T-helper 1 cell treated with Interleukin-12 subunit alpha and Interleukin-12 subunit beta and Interleukin-4 antibody, amounts not matched to agents 30 ng/mL and 1 ng/mL, for 36 hours (primary cell): ENCODE measurements around the gene KLC3. TPM values are rescaled to one million over a fixed set of nuclear protein-coding genes. Genes with fewer than 3 reads are reported as not detected.

Experiments used
- intact Hi-C: fragments of 100-400 bp; cut with micrococcal nuclease; formaldehyde crosslinking; loops from one replicate; pipeline ENCODE4 v1.15.1; 2024
- total RNA-seq: library from RNA; stranded (reverse); gene quantifications from 2 replicates; pipeline ENCODE4 v1.2.3, GENCODE V29; 2022

Gene KLC3
- total RNA-seq, 1 donor from 2014 or later = not detected

GRCh38 chr19:45315304-45315703 lies 25.2 kb upstream of the KLC3 start:
- intact Hi-C loops = no loop called here

GRCh38 chr19:45320997-45321775 lies 19.4 kb upstream of the KLC3 start:
- intact Hi-C loops = no loop called here

- intact Hi-C loops = no loop called here
Observed at GRCh38 chr19:45321848-45322247, 18.7 kb upstream of the KLC3 start.

GRCh38 chr19:45322311-45322710 lies 18.2 kb upstream of the KLC3 start:
- intact Hi-C loops = no loop called here

- intact Hi-C loops = no loop called here
Observed at GRCh38 chr19:45322744-45323281, 17.7 kb upstream of the KLC3 start, which contains the start of gene CKM. Gene CKM, minus strand, starts transcription at chr19:45322875. Its CDS starts 3,162 bp downstream, at chr19:45319713.

- intact Hi-C loops = no loop called here
Observed at GRCh38 chr19:45323671-45324081, 16.9 kb upstream of the KLC3 start.

GRCh38 chr19:45324349-45324907 lies 16.1 kb upstream of the KLC3 start:
- intact Hi-C loops = no loop called here

- intact Hi-C loops = no loop called here
Observed at GRCh38 chr19:45327404-45328143, 13.0 kb upstream of the KLC3 start.

- intact Hi-C loops = no loop called here
Observed at GRCh38 chr19:45331411-45331810, 9.1 kb upstream of the KLC3 start.

GRCh38 chr19:45333609-45334303 lies 6.8 kb upstream of the KLC3 start:
- intact Hi-C loops = no loop called here

GRCh38 chr19:45334881-45335280 lies 5.7 kb upstream of the KLC3 start:
- intact Hi-C loops = loop anchor here (5.0 kb wide), 1 partner anchor 348 kb away; no protein-coding TSS in a partner anchor

GRCh38 chr19:45336696-45337251 lies 3.8 kb upstream of the KLC3 start:
- intact Hi-C loops = loop anchor here (5.0 kb wide), 1 partner anchor 349 kb away; no protein-coding TSS in a partner anchor

GRCh38 chr19:45339629-45340028 lies 921 bp upstream of the KLC3 start:
- intact Hi-C loops = loop anchor here (5.0 kb wide), 1 partner anchor 352 kb away; no protein-coding TSS in a partner anchor

- intact Hi-C loops = no loop called here
Observed at GRCh38 chr19:45340899-45341453, 426 bp downstream of the KLC3 start.

- intact Hi-C loops = no loop called here
Observed at GRCh38 chr19:45342911-45343310, 2.4 kb downstream of the KLC3 start.

GRCh38 chr19:45344621-45345505 lies 4.3 kb downstream of the KLC3 start:
- intact Hi-C loops = no loop called here

- intact Hi-C loops = no loop called here
Observed at GRCh38 chr19:45345506-45345860, 4.9 kb downstream of the KLC3 start.

- intact Hi-C loops = no loop called here
Observed at GRCh38 chr19:45346449-45346848, 5.9 kb downstream of the KLC3 start.

GRCh38 chr19:45347570-45348366 lies 7.2 kb downstream of the KLC3 start:
- intact Hi-C loops = no loop called here
